Measurements from ENCODE around the gene CYTH4.

DNA sequence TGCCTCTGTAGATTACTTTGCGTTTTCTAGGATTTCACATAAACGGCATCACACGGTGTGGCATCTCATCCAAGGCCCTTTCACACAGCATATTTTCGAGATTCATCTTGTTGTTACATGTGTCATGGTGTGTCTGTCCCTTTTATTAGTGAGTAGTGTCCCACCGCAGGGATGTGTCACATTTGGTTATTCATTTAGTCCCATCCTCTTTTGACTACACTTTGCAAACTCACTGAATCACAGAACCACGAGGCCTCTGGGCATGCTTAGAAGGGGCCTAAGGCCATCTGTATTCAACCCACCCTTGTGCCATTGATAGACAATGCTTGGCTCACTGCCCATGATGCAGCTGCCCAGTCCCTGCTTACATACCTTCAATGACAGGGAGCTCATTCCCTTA lies 34.1 kb upstream of the CYTH4 start:
- TF ChIP-seq SUZ12 (IDR thresholded peaks at IDR 0.05; ENCODE audit: extremely low read depth, insufficient read depth, insufficient read length) (no peak), YY1 (IDR thresholded peaks at IDR 0.05; ENCODE audit: insufficient read depth, insufficient read length) (no peak), ZNF274 (IDR thresholded peaks at IDR 0.05; ENCODE audit: low read depth, low read length) (no peak)
